GM23338 (cell line): ENCODE measurements around the gene CAPN15.

Experiments
- CTCF ChIP-seq, 2 experiments: fragments of 200-600 bp in 1 of 2; sonication (generic) in 1 of 2; conservative IDR thresholded peaks; 2 replicates each; pipeline versions ENCODE4 v1.5.1 to v1.6.1; 2016 to 2017; ENCODE audit warnings: antibody characterized with exemption in 2 of 2, low read depth in 2 of 2, mild to moderate bottlenecking in 2 of 2, moderate library complexity in 1 of 2
- JUNB ChIP-seq: IDR thresholded peaks from one replicate; pipeline ENCODE4 v1.6.1; 2016; ENCODE audit warnings: antibody characterized with exemption; ENCODE audit not compliant: unreplicated experiment

- TF ChIP-seq CTCF (conservative IDR thresholded peaks at IDR 0.05; ENCODE audit: low read depth in 2 of 2) = no peak
- TF ChIP-seq JUNB = no peak
Measured at GRCh38 chr16:572865-573650, 45.5 kb downstream of the CAPN15 start.
